ENCODE measurements around the gene CBLB. TPM values are rescaled to one million over a fixed set of nuclear protein-coding genes. Genes with fewer than 3 reads are reported as not detected.

CBLB gene
- total RNA-seq, 2 experiments from 2014 or later = 125 to 158 TPM

- CTCF ChIA-PET = no interaction called here
- peak overlapping the region; percentile 15 for H3K27ac Mint-ChIP-seq
- peaks cover 58% of the 10 kb centered on the region for H3K4me1 Mint-ChIP-seq
- H3K4me3 Mint-ChIP-seq = peak overlapping the region; percentile 40
- no peak for ATAC-seq
- H3K27me3 Mint-ChIP-seq = no peaks in the 10 kb centered on the region
- peaks cover 2% of the 10 kb centered on the region for H3K9me3 Mint-ChIP-seq (ENCODE audit: low read depth)
- no peak for DNase-seq
- H3K36me3 Mint-ChIP-seq = peaks cover 42% of the 10 kb centered on the region
Measured at GRCh38 chr3:105785803-105786202, 83.0 kb downstream of the CBLB start.

- Mint-ChIP-seq H3K9me3 (ENCODE audit: low read depth) (peaks cover 2% of the 10 kb centered on the region), H3K4me3 (no peak overlapping the region), H3K27ac (no peak overlapping the region), H3K27me3 (no peaks in the 10 kb centered on the region), H3K36me3 (peaks cover 41% of the 10 kb centered on the region), H3K4me1 (peaks cover 51% of the 10 kb centered on the region)
- CTCF ChIA-PET = no interaction called here
- DNase-seq = no peak
- ATAC-seq = no peak
Measured at GRCh38 chr3:105783631-105784030, 85.2 kb downstream of the CBLB start.

DNA sequence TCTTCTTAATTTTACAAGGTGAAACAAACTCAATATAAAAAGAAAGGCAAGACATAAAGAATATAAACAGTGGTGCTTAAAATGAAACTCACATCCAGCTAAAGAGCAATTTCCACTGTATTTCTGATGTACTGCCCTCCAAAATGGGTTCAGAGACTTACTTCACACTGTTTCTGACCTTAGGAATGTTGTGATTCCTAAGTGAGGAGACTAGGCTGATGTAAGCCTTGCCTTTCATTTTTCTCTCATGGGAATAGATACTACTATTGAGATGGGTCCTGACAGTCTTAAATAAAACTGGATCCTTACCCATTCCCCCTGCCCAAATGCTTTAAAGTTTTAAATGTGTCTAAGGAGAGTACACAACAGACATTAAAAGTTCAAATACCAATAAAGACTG is 86.9 kb downstream of the CBLB start:
- Mint-ChIP-seq H3K36me3 (peaks cover 44% of the 10 kb centered on the region), H3K9me3 (ENCODE audit: low read depth) (peaks cover 2% of the 10 kb centered on the region), H3K4me3 (no peak overlapping the region), H3K27me3 (no peaks in the 10 kb centered on the region), H3K4me1 (peaks cover 44% of the 10 kb centered on the region), H3K27ac (no peak overlapping the region)
- ATAC-seq = no peak
- CTCF ChIA-PET = interaction anchor here (1.5 to 2.7 kb wide), 3 partner anchors 15 to 20 kb away, joined by 3 to 9 read pairs (median 4); no protein-coding TSS in a partner anchor
- DNase-seq = no peak

GRCh38 chr3:105780107-105780506 is 88.7 kb downstream of the CBLB start:
- CTCF ChIA-PET = interaction anchor here (2.7 kb wide), 1 partner anchor 21 kb away, joined by 9 read pairs; no protein-coding TSS in a partner anchor
- Mint-ChIP-seq H3K4me1 (peaks cover 44% of the 10 kb centered on the region), H3K27ac (no peak overlapping the region), H3K36me3 (peaks cover 48% of the 10 kb centered on the region), H3K4me3 (no peak overlapping the region), H3K27me3 (no peaks in the 10 kb centered on the region), H3K9me3 (ENCODE audit: low read depth) (peaks cover 2% of the 10 kb centered on the region)
- no peak for ATAC-seq
- no peak for DNase-seq

- H3K4me1 Mint-ChIP-seq = peaks cover 63% of the 10 kb centered on the region
- no peaks in the 10 kb centered on the region for H3K27me3 Mint-ChIP-seq
- no peaks in the 10 kb centered on the region for H3K9me3 Mint-ChIP-seq (ENCODE audit: low read depth)
- CTCF ChIA-PET = interaction anchor here (1.2 kb wide), 1 partner anchor 265 kb away, joined by 3 read pairs; no protein-coding TSS in a partner anchor
- ATAC-seq (no peak), DNase-seq (no peak)
- peaks cover 63% of the 10 kb centered on the region for H3K36me3 Mint-ChIP-seq
- no peak overlapping the region for H3K27ac Mint-ChIP-seq
- no peak overlapping the region for H3K4me3 Mint-ChIP-seq
Measured at GRCh38 chr3:105775368-105775767, 93.4 kb downstream of the CBLB start.

GRCh38 chr3:105774444-105775180 is 94.2 kb downstream of the CBLB start:
- ATAC-seq (peak; percentile 51), DNase-seq (no peak)
- Mint-ChIP-seq H3K27me3 (no peaks in the 10 kb centered on the region), H3K36me3 (peaks cover 64% of the 10 kb centered on the region), H3K9me3 (ENCODE audit: low read depth) (no peaks in the 10 kb centered on the region), H3K4me3 (no peak overlapping the region), H3K4me1 (peaks cover 65% of the 10 kb centered on the region), H3K27ac (peak overlapping the region; percentile 18)
- CTCF ChIA-PET = no interaction called here

DNA sequence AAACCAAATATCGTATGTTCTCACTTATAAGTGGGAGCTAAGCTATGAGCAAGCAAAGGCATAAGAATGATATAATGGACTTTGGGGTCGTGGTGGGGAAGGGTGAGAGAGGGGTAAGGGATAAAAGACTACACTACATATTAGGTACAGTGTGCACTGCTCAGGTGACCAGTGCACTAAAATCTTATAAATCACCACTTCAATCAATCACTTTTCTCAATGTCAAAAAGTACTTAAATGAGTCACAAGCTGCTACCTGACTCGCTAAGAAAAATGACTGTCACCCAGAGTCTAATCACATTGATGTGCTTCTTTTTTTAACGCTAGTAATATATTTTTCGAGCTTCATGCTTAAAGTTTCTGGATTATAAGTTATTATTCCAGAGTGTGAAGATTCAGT is 95.5 kb downstream of the CBLB start:
- Mint-ChIP-seq H3K27me3 (no peaks in the 10 kb centered on the region), H3K9me3 (ENCODE audit: low read depth) (peaks cover 2% of the 10 kb centered on the region), H3K4me1 (peaks cover 71% of the 10 kb centered on the region), H3K36me3 (peaks cover 74% of the 10 kb centered on the region), H3K4me3 (no peak overlapping the region), H3K27ac (no peak overlapping the region)
- peak; percentile 68 for ATAC-seq
- CTCF ChIA-PET = no interaction called here
- DNase-seq = no peak

- CTCF ChIA-PET = no interaction called here
- DNase-seq (no peak), ATAC-seq (no peak)
- peaks cover 75% of the 10 kb centered on the region for H3K4me1 Mint-ChIP-seq
- H3K9me3 Mint-ChIP-seq (ENCODE audit: low read depth) = peaks cover 2% of the 10 kb centered on the region
- H3K36me3 Mint-ChIP-seq = peaks cover 76% of the 10 kb centered on the region
- H3K27ac Mint-ChIP-seq = peak overlapping the region; percentile 59
- no peaks in the 10 kb centered on the region for H3K27me3 Mint-ChIP-seq
- peak overlapping the region; percentile 9 for H3K4me3 Mint-ChIP-seq
Measured at GRCh38 chr3:105772635-105773034, 96.2 kb downstream of the CBLB start.

- no peak overlapping the region for H3K4me3 Mint-ChIP-seq
- no peaks in the 10 kb centered on the region for H3K27me3 Mint-ChIP-seq
- no peak overlapping the region for H3K27ac Mint-ChIP-seq
- DNase-seq (no peak), ATAC-seq (no peak)
- CTCF ChIA-PET = no interaction called here
- H3K36me3 Mint-ChIP-seq = peaks cover 69% of the 10 kb centered on the region
- H3K9me3 Mint-ChIP-seq (ENCODE audit: low read depth) = peaks cover 2% of the 10 kb centered on the region
- H3K4me1 Mint-ChIP-seq = peaks cover 76% of the 10 kb centered on the region
Measured at GRCh38 chr3:105771392-105771791, 97.4 kb downstream of the CBLB start.

- CTCF ChIA-PET = no interaction called here
- no peaks in the 10 kb centered on the region for H3K27me3 Mint-ChIP-seq
- peaks cover 2% of the 10 kb centered on the region for H3K9me3 Mint-ChIP-seq (ENCODE audit: low read depth)
- DNase-seq (no peak), ATAC-seq (no peak)
- no peak overlapping the region for H3K4me3 Mint-ChIP-seq
- H3K27ac Mint-ChIP-seq = no peak overlapping the region
- peaks cover 81% of the 10 kb centered on the region for H3K4me1 Mint-ChIP-seq
- peaks cover 70% of the 10 kb centered on the region for H3K36me3 Mint-ChIP-seq
Measured at GRCh38 chr3:105770410-105770809, 98.4 kb downstream of the CBLB start.

- Mint-ChIP-seq H3K27ac (no peak overlapping the region), H3K4me1 (peaks cover 80% of the 10 kb centered on the region), H3K4me3 (peak overlapping the region; percentile 38), H3K9me3 (ENCODE audit: low read depth) (peaks cover 4% of the 10 kb centered on the region), H3K27me3 (no peaks in the 10 kb centered on the region), H3K36me3 (peaks cover 70% of the 10 kb centered on the region)
- DNase-seq (no peak), ATAC-seq (no peak)
- CTCF ChIA-PET = no interaction called here
Measured at GRCh38 chr3:105767776-105768175, 101.0 kb downstream of the CBLB start.

DNA sequence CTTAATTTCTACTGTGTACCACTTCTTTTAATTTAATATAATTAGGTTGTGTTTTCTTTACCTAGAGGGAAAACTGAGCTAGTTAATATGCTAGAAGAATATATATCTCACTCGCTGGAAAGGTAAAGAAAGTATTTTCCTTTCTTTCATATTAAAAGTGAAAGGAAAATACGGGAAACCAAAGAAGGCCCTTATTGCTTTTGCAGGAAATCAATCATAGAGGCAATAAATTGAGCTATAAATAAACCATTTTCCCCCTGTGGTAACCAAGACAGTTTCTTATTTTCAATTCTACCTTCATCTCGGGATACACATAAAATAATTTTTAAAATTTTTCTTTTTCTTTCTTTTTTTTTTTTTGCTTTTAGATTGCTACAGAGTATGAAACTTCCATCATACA is 101.6 kb downstream of the CBLB start:
- H3K4me3 Mint-ChIP-seq = peak overlapping the region; percentile 45
- no peak for ATAC-seq
- DNase-seq = no peak
- peaks cover 78% of the 10 kb centered on the region for H3K4me1 Mint-ChIP-seq
- CTCF ChIA-PET = no interaction called here
- H3K27ac Mint-ChIP-seq = no peak overlapping the region
- peaks cover 8% of the 10 kb centered on the region for H3K9me3 Mint-ChIP-seq (ENCODE audit: low read depth)
- peaks cover 71% of the 10 kb centered on the region for H3K36me3 Mint-ChIP-seq
- H3K27me3 Mint-ChIP-seq = no peaks in the 10 kb centered on the region

DNA sequence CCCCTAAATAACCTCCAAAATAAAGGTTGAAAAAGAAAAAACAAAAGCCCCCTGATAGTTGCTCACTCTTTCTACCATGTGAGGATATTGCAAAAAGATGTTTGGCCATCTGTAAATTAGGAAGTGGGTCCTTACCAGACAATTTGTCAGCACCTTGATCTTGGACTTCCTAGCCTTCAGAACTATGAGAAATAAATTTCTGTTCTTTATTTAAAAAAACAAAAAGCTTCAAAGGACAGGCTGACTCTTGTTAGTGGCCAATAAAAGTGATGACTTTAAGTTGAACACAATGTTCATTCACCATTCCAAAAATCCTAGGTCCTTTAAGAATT is 103.5 kb downstream of the CBLB start:
- Mint-ChIP-seq H3K27me3 (no peaks in the 10 kb centered on the region), H3K4me3 (no peak overlapping the region), H3K4me1 (peaks cover 67% of the 10 kb centered on the region), H3K9me3 (ENCODE audit: low read depth) (peaks cover 18% of the 10 kb centered on the region), H3K27ac (peak overlapping the region; percentile 74), H3K36me3 (peaks cover 72% of the 10 kb centered on the region)
- ATAC-seq (no peak), DNase-seq (no peak)
- CTCF ChIA-PET = interaction anchor here (1.1 kb wide), 1 partner anchor 44 kb away, joined by 3 read pairs; no protein-coding TSS in a partner anchor
